IMR-90 (cell line): ENCODE data around the gene CDHR1. TPM values are rescaled to one million over a fixed set of nuclear protein-coding genes. Genes with fewer than 3 reads are reported as not detected.

ENCODE experiments used
- ATAC-seq: fragments of 200-7000 bp; cut with Tn5 transposase; 2 replicates; pipeline ENCODE4 v1.9.1; 2020; ENCODE audit warnings: low read depth, mild to moderate bottlenecking, moderate library complexity
- BruUV-seq: library from RNA; stranded (reverse); fragments of 400-500 nt; replicated peaks from 2 replicates; lab custom pipeline; 2021; lab: Mats Ljungman, UMichigan
- CTCF ChIA-PET: fragments of 300-600 bp; formaldehyde crosslinking; extraction: SDS; loops from one replicate; lab custom pipeline; 2021; ENCODE audit warnings: antibody characterized with exemption; lab: Yijun Ruan, JAX
- POLR2A ChIA-PET: fragments of 300-600 bp; sonication (Branson Sonifier 250); formaldehyde crosslinking; loops from one replicate; lab custom pipeline; 2022; ENCODE audit warnings: antibody characterized with exemption; ENCODE audit not compliant: unreplicated experiment; lab: Charles Lee
- DNase-seq: peaks from one replicate; pipeline ENCODE4 v3.0.0; 2013
- H2AFZ ChIP-seq: replicated peaks from 2 replicates; pipeline ENCODE3; 2013; ENCODE audit warnings: low read length, mild to moderate bottlenecking; ENCODE audit not compliant: poor library complexity
- H2AK5ac ChIP-seq: 2 replicates; pipeline ENCODE4 v1.6.1; 2013; ENCODE audit warnings: low read depth, low read length, inconsistent platforms
- H2AK9ac ChIP-seq: replicated peaks from 2 replicates; pipeline ENCODE3; 2013; ENCODE audit warnings: mild to moderate bottlenecking, low read depth, low read length, moderate library complexity; ENCODE audit not compliant: poor library complexity
- H2BK120ac ChIP-seq: 2 replicates; pipeline ENCODE4 v1.6.1; 2013; ENCODE audit warnings: low read depth, low read length, inconsistent platforms
- H2BK15ac ChIP-seq: 3 replicates; pipeline ENCODE4 v1.6.1; 2013; ENCODE audit warnings: low read depth, low read length, inconsistent platforms
- H2BK20ac ChIP-seq: 2 replicates; pipeline ENCODE4 v1.6.1; 2013; ENCODE audit warnings: low read depth, mild to moderate bottlenecking, inconsistent platforms, low read length, moderate library complexity
- H2BK5ac ChIP-seq: 2 replicates; pipeline ENCODE4 v1.6.1; 2013; ENCODE audit warnings: mild to moderate bottlenecking, low read depth, low read length, inconsistent platforms; ENCODE audit not compliant: poor library complexity, severe bottlenecking
- H3K14ac ChIP-seq: replicated peaks from 2 replicates; pipeline ENCODE4 v1.6.1; 2013; ENCODE audit warnings: low read depth, low read length, inconsistent platforms
- H3K18ac ChIP-seq: 2 replicates; pipeline ENCODE4 v1.6.1; 2013; ENCODE audit warnings: low read depth, low read length, control low read depth
- H3K23ac ChIP-seq: 2 replicates; pipeline ENCODE4 v1.6.1; 2013; ENCODE audit warnings: low read depth, low read length, inconsistent platforms
- H3K27ac ChIP-seq: 2 replicates; pipeline ENCODE4 v1.5.1; 2013; ENCODE audit warnings: mild to moderate bottlenecking, control low read depth, low read length; ENCODE audit not compliant: insufficient read depth
- H3K27me3 ChIP-seq: 2 replicates; pipeline ENCODE4 v1.6.1; 2013; ENCODE audit warnings: low read length; ENCODE audit not compliant: control insufficient read depth, insufficient read depth
- H3K36me3 ChIP-seq: 2 replicates; pipeline ENCODE4 v1.6.1; 2013; ENCODE audit warnings: low read length, mixed read lengths; ENCODE audit not compliant: control insufficient read depth, insufficient read depth
- H3K4ac ChIP-seq: 2 replicates; pipeline ENCODE4 v1.6.1; 2013; ENCODE audit warnings: low read depth, low read length, inconsistent platforms
- H3K4me1 ChIP-seq: 2 replicates; pipeline ENCODE4 v1.6.1; 2013; ENCODE audit warnings: low read length, mixed read lengths; ENCODE audit not compliant: control insufficient read depth, insufficient read depth
- H3K4me2 ChIP-seq: 2 replicates; pipeline ENCODE4 v1.6.1; 2013; ENCODE audit warnings: low read depth, mild to moderate bottlenecking, control low read depth, low read length, moderate library complexity
- H3K4me3 ChIP-seq: 2 replicates; pipeline ENCODE4 v1.5.1; 2013; ENCODE audit warnings: low read depth, mild to moderate bottlenecking, control low read depth, low read length, moderate library complexity; ENCODE audit not compliant: insufficient read depth
- H3K56ac ChIP-seq: 2 replicates; pipeline ENCODE4 v1.6.1; 2013; ENCODE audit warnings: low read length, inconsistent platforms; ENCODE audit not compliant: insufficient read depth; ENCODE audit errors: extremely low read depth
- H3K79me1 ChIP-seq, 2 experiments: 2 replicates each; pipeline ENCODE4 v1.6.1; 2013; ENCODE audit warnings: low read length in 2 of 2, inconsistent platforms in 1 of 2, low read depth in 1 of 2
- H3K9ac ChIP-seq: 2 replicates; pipeline ENCODE4 v1.6.1; 2013; ENCODE audit warnings: low read depth, low read length, control low read depth
- H3K9me1 ChIP-seq: 2 replicates; pipeline ENCODE4 v1.6.1; 2013; ENCODE audit warnings: low read length, inconsistent platforms; ENCODE audit not compliant: insufficient read depth
- H3K9me3 ChIP-seq: 2 replicates; pipeline ENCODE4 v1.6.1; 2013; ENCODE audit warnings: low read length; ENCODE audit not compliant: control insufficient read depth, insufficient read depth
- H4K20me1 ChIP-seq: 2 replicates; pipeline ENCODE4 v1.6.1; 2013; ENCODE audit warnings: low read length, inconsistent platforms; ENCODE audit not compliant: insufficient read depth
- H4K5ac ChIP-seq: 2 replicates; pipeline ENCODE4 v1.6.1; 2013; ENCODE audit warnings: mild to moderate bottlenecking, low read depth, low read length, control low read depth
- H4K8ac ChIP-seq, 2 experiments: 2 replicates each; pipeline ENCODE4 v1.6.1; 2013; ENCODE audit warnings: low read depth in 2 of 2, low read length in 2 of 2, control low read depth in 1 of 2, inconsistent platforms in 1 of 2
- H4K91ac ChIP-seq: 2 replicates; pipeline ENCODE4 v1.6.1; 2013; ENCODE audit warnings: low read depth, low read length, inconsistent platforms; ENCODE audit not compliant: insufficient read depth
- BHLHE40 ChIP-seq: fragments of 150-350 bp; IDR thresholded peaks from 2 replicates; pipeline ENCODE4 v1.6.1; 2016; ENCODE audit warnings: mild to moderate bottlenecking, low read depth, low read length
- MAFK ChIP-seq: IDR thresholded peaks from 2 replicates; pipeline ENCODE4 v1.6.1; 2012; ENCODE audit warnings: low read depth, low read length, improper control_type of control experiment
- MAZ ChIP-seq: IDR thresholded peaks from 2 replicates; pipeline ENCODE4 v1.6.1; 2012; ENCODE audit warnings: low read depth, mild to moderate bottlenecking, low read length, improper control_type of control experiment, moderate library complexity, borderline replicate concordance
- RAD21 ChIP-seq: IDR thresholded peaks from 2 replicates; pipeline ENCODE4 v1.6.1; 2012; ENCODE audit warnings: low read length, improper control_type of control experiment
- USF2 ChIP-seq: fragments of 150-350 bp; IDR thresholded peaks from 2 replicates; pipeline ENCODE4 v1.6.1; 2017; ENCODE audit warnings: mild to moderate bottlenecking, antibody characterized with exemption, low read length, low read depth
- WGBS, 2 experiments: methylation state at CpG; one replicate each; pipeline versions ENCODE4 v1.1.5 to v1.1.7; 2013; ENCODE audit warnings: missing lambda C conversion rate in 2 of 2; ENCODE audit not compliant: insufficient read length in 1 of 2; ENCODE audit errors: extremely low coverage in 2 of 2; 5-methylcytosine and 5-hydroxymethylcytosine counted together
- dilution Hi-C: fragments of 300-500 bp; cut with HindIII; formaldehyde crosslinking; loops from one replicate; pipeline ENCODE4 v1.14.3; 2018; ENCODE audit warnings: low sequenced_read_pairs; ENCODE audit not compliant: unreplicated experiment
- in situ Hi-C: fragments of 300-500 bp; cut with MboI; formaldehyde crosslinking; loops from 3 replicates; pipeline ENCODE4 v1.14.3; 2019; ENCODE audit warnings: low sequenced_read_pairs, inconsistent platforms, mixed read lengths
- intact Hi-C: fragments of 100-400 bp; cut with micrococcal nuclease; formaldehyde crosslinking; loops from 2 replicates; pipeline ENCODE4 v1.10.0; 2022
- polyA plus RNA-seq, 3 experiments: library from polyadenylated mRNA; depleted of rRNA; stranded (reverse); fragments of >200 nt; gene quantifications; 2 replicates each; pipeline ENCODE4 v1.2.3, GENCODE V29; 2012; ENCODE audit warnings: low replicate concordance in 1 of 3
- total RNA-seq: library from RNA; depleted of rRNA; stranded (reverse); fragments of >200 nt; gene quantifications from 2 replicates; pipeline ENCODE4 v1.2.3, GENCODE V29; 2012

Gene CDHR1
- total and polyA plus RNA-seq, 2 of the 4 experiments (the other 2 are of a cell fraction): not detected

DNA sequence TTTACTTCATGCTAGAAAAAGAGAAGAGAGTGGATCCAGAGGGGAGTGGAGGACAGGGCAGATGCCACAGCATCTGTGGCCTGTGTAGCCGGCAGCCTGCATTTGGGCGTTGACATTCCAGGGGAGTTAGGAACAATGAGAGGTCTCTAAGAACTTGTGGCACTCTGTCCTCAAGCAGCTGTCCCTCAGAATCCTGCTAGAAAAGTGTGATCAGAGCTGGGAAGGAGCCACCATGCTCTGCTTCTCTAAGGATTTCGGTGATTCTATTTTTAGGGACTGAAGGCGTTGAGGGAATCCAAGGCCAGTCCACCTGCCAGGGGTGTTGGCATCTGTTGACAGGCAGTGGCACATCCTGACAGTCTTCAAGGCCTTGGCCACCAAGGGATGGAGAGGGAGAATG lies 23.4 kb downstream of the CDHR1 start:
- Histone ChIP-seq H2BK20ac (no peak overlapping the region), H3K4me2 (no peak overlapping the region), H3K27me3 (peaks cover 2% of the 10 kb centered on the region), H3K9me3 (no peaks in the 10 kb centered on the region), H3K56ac (no peak overlapping the region), H2AK5ac (no peak overlapping the region), H4K5ac (no peak overlapping the region), H2BK15ac (no peak overlapping the region), H3K27ac (no peak overlapping the region), H3K23ac (no peak overlapping the region), H3K4ac (no peak overlapping the region), H3K36me3 (no peaks in the 10 kb centered on the region), H2BK120ac (no peak overlapping the region), H3K9me1 (no peaks in the 10 kb centered on the region), H4K20me1 (no peaks in the 10 kb centered on the region), H3K4me3 (no peak overlapping the region), H3K79me1 (no peaks in the 10 kb centered on the region), H3K18ac (no peak overlapping the region), H3K14ac (no peak overlapping the region), H3K4me1 (no peaks in the 10 kb centered on the region), H3K9ac (no peak overlapping the region), H2BK5ac (no peak overlapping the region), H4K91ac (no peak overlapping the region), H2AK9ac (no peak overlapping the region), H4K8ac (no peak overlapping the region), H2AFZ (no peak overlapping the region)
- POLR2A ChIA-PET: no interaction called here
- TF ChIP-seq RAD21: no peak
- no peak for TF ChIP-seq MAFK
- no peak for TF ChIP-seq USF2
- TF ChIP-seq MAZ: no peak
- no peak for TF ChIP-seq BHLHE40
- in situ Hi-C loops (no loop called here), intact Hi-C loops (no loop called here), dilution Hi-C loops (no loop called here)
- DNase-seq (no peak), ATAC-seq (no peak)
- CTCF ChIA-PET: no interaction called here
- BruUV-seq: no TSS peak
- 86% methylated on average over 2 of the region's 4 CpGs; no CpG with 5 or more reads in 1 of the 2 experiments for WGBS, 2 experiments
